SK-N-SH (cell line): ENCODE measurements around the gene LGR5. TPM values are rescaled to one million over a fixed set of nuclear protein-coding genes. Genes with fewer than 3 reads are reported as not detected.
A peak's percentile ranks its signal among the peaks of the same experiment; 100 is the strongest.

Source experiments
- CTCF ChIA-PET: fragments of 300-600, 350-600 bp; formaldehyde crosslinking; extraction: SDS; loops from one replicate; lab custom pipeline; 2021; lab: Yijun Ruan, JAX
- POLR2A ChIA-PET: fragments of 350-600 bp; sonication (Branson Sonifier 250); formaldehyde crosslinking; extraction: SDS; loops from one replicate; lab custom pipeline; 2020; ENCODE audit warnings: antibody characterized with exemption, inconsistent platforms; lab: Yijun Ruan, JAX
- DNase-seq: peaks from one replicate; pipeline ENCODE4 v3.0.0; 2012
- H2AFZ ChIP-seq: fragments of 200-600 bp; sonication (generic); 2 replicates; pipeline ENCODE4 v1.8.1; 2016; ENCODE audit warnings: antibody characterized with exemption, mild to moderate bottlenecking, low read depth
- H3F3A ChIP-seq: fragments of 200-600 bp; sonication (generic); replicated peaks from 2 replicates; pipeline ENCODE3; 2016; ENCODE audit warnings: antibody characterized with exemption, mild to moderate bottlenecking; ENCODE audit not compliant: insufficient read depth
- H3K27ac ChIP-seq, 2 experiments: fragments of 200-500 bp in 1 of 2; fragments of 200-600 bp in 1 of 2; sonication (Bioruptor generic) in 1 of 2; sonication (generic), shearing (Covaris generic) in 1 of 2; 2 replicates each; pipeline versions ENCODE4 v1.5.1 to v1.6.1; 2014 to 2016; ENCODE audit warnings: low read depth in 2 of 2, inconsistent platforms in 1 of 2, low read length in 1 of 2, mild to moderate bottlenecking in 1 of 2, mixed read lengths in 1 of 2
- H3K27me3 ChIP-seq: fragments of 200-600 bp; sonication (generic), shearing (Covaris generic); 2 replicates; pipeline ENCODE4 v1.6.1; 2016; ENCODE audit warnings: mixed run types; ENCODE audit not compliant: insufficient read depth
- H3K36me3 ChIP-seq, 2 experiments: fragments of 200-500 bp in 1 of 2; fragments of 200-600 bp in 1 of 2; sonication (Bioruptor generic) in 1 of 2; sonication (generic) in 1 of 2; replicated peaks in 1 of 2; 2 replicates each; pipeline versions ENCODE3 to v1.5.1; 2014 to 2016; ENCODE audit warnings: low read length in 1 of 2, mild to moderate bottlenecking in 1 of 2; ENCODE audit not compliant: insufficient read depth in 2 of 2, control insufficient read depth in 1 of 2
- H3K4me1 ChIP-seq, 2 experiments: fragments of 200-500 bp in 1 of 2; fragments of 200-600 bp in 1 of 2; sonication (Bioruptor generic) in 1 of 2; sonication (generic), shearing (Covaris generic) in 1 of 2; 2 replicates each; pipeline versions ENCODE4 v1.5.1 to v1.6.1; 2014 to 2016; ENCODE audit warnings: low read depth in 1 of 2, low read length in 1 of 2, mixed run types in 1 of 2; ENCODE audit not compliant: insufficient read depth in 2 of 2, control insufficient read depth in 1 of 2
- H3K4me2 ChIP-seq: fragments of 200-600 bp; sonication (generic), shearing (Covaris generic); 2 replicates; pipeline ENCODE4 v1.6.1; 2017; ENCODE audit warnings: mixed run types
- H3K4me3 ChIP-seq, 2 experiments: fragments of 200-500 bp in 1 of 2; fragments of 200-600 bp in 1 of 2; sonication (Bioruptor generic) in 1 of 2; sonication (generic), shearing (Covaris generic) in 1 of 2; 2 replicates each; pipeline versions ENCODE4 v1.5.1 to v1.8.1; 2014 to 2016; ENCODE audit warnings: low read depth in 2 of 2, inconsistent platforms in 1 of 2, low read length in 1 of 2, mild to moderate bottlenecking in 1 of 2, mixed read lengths in 1 of 2, moderate library complexity in 1 of 2
- H3K79me2 ChIP-seq: fragments of 200-600 bp; sonication (generic); 2 replicates; pipeline ENCODE4 v1.8.1; 2017; ENCODE audit warnings: mild to moderate bottlenecking; ENCODE audit not compliant: insufficient read depth
- H3K9ac ChIP-seq: fragments of 200-600 bp; sonication (generic); 2 replicates; pipeline ENCODE4 v1.6.1; 2017; ENCODE audit warnings: mixed run types
- H3K9me2 ChIP-seq: fragments of 200-600 bp; sonication (generic); 2 replicates; pipeline ENCODE4 v1.6.1; 2017; ENCODE audit warnings: mixed run types
- H3K9me3 ChIP-seq: fragments of 200-600 bp; sonication (generic); 2 replicates; pipeline ENCODE4 v1.6.1; 2017; ENCODE audit warnings: mixed run types, mild to moderate bottlenecking, moderate library complexity
- H4K20me1 ChIP-seq: fragments of 200-600 bp; sonication (generic); 2 replicates; pipeline ENCODE4 v1.6.1; 2017; ENCODE audit warnings: mild to moderate bottlenecking, mixed run types; ENCODE audit not compliant: insufficient read depth
- CHD2 ChIP-seq: fragments of 150-350 bp; IDR thresholded peaks from 2 replicates; pipeline ENCODE4 v1.6.1; 2018; ENCODE audit warnings: low read length; ENCODE audit not compliant: partially characterized antibody
- ELF1 ChIP-seq: IDR thresholded peaks from 2 replicates; pipeline ENCODE4 v1.4.0; 2012
- EP300 ChIP-seq, 2 experiments: IDR thresholded peaks; 2 replicates each; pipeline versions ENCODE4 v1.4.0 to v1.6.1; 2012; ENCODE audit warnings: borderline replicate concordance in 1 of 2, low read depth in 1 of 2, low read length in 1 of 2
- FOXM1 ChIP-seq: IDR thresholded peaks from 2 replicates; pipeline ENCODE4 v1.4.0; 2012; ENCODE audit warnings: low read depth, mild to moderate bottlenecking
- GATA2 ChIP-seq: sonication (generic); formaldehyde crosslinking; IDR thresholded peaks from 2 replicates; pipeline ENCODE4 v1.5.0; 2020; ENCODE audit warnings: mild to moderate bottlenecking, missing genetic modification reagents
- JUND ChIP-seq: IDR thresholded peaks from 2 replicates; pipeline ENCODE4 v1.4.0; 2012
- NRF1 ChIP-seq: IDR thresholded peaks from 2 replicates; pipeline ENCODE4 v1.6.1; 2012; ENCODE audit warnings: low read depth, mild to moderate bottlenecking, low read length
- RAD21 ChIP-seq: IDR thresholded peaks from 2 replicates; pipeline ENCODE4 v1.6.1; 2012; ENCODE audit warnings: mild to moderate bottlenecking, low read length
- REST ChIP-seq: IDR thresholded peaks from 2 replicates; pipeline ENCODE4 v1.6.1; 2012; ENCODE audit warnings: mild to moderate bottlenecking, low read depth, low read length, moderate library complexity
- RXRA ChIP-seq: IDR thresholded peaks from 2 replicates; pipeline ENCODE4 v1.4.0; 2012; ENCODE audit warnings: low read depth, mild to moderate bottlenecking, borderline replicate concordance
- SMC3 ChIP-seq: IDR thresholded peaks from 2 replicates; pipeline ENCODE4 v1.6.1; 2012; ENCODE audit warnings: low read depth, low read length, improper control_type of control experiment
- TAF1 ChIP-seq: IDR thresholded peaks from 2 replicates; pipeline ENCODE4 v1.6.1; 2012; ENCODE audit warnings: low read depth, mild to moderate bottlenecking, low read length, moderate library complexity, borderline replicate concordance
- USF2 ChIP-seq: fragments of 150-350 bp; IDR thresholded peaks from 2 replicates; pipeline ENCODE4 v1.6.1; 2017; ENCODE audit warnings: antibody characterized with exemption, low read length, low read depth, borderline replicate concordance
- WGBS: methylation state at CpG from one replicate; pipeline ENCODE4 v1.1.6; 2017; ENCODE audit warnings: low lambda C conversion rate; 5-methylcytosine and 5-hydroxymethylcytosine counted together
- polyA plus RNA-seq, 3 experiments: library from polyadenylated mRNA; depleted of rRNA; stranded (reverse); fragments of >200 nt; gene quantifications; 2 replicates each; pipeline ENCODE4 v1.2.3, GENCODE V29; 2012
- TF ChIP-seq, protein P1 (sequence below): fragments of 200-600 bp; sonication (generic); IDR thresholded peaks from 2 replicates; pipeline ENCODE4 v1.6.1; 2017; ENCODE audit warnings: antibody characterized with exemption, mild to moderate bottlenecking, moderate library complexity

LGR5 gene
- polyA plus RNA-seq, 1 of the 3 experiments (the other 2 are of a cell fraction): 1.4 TPM

DNA sequence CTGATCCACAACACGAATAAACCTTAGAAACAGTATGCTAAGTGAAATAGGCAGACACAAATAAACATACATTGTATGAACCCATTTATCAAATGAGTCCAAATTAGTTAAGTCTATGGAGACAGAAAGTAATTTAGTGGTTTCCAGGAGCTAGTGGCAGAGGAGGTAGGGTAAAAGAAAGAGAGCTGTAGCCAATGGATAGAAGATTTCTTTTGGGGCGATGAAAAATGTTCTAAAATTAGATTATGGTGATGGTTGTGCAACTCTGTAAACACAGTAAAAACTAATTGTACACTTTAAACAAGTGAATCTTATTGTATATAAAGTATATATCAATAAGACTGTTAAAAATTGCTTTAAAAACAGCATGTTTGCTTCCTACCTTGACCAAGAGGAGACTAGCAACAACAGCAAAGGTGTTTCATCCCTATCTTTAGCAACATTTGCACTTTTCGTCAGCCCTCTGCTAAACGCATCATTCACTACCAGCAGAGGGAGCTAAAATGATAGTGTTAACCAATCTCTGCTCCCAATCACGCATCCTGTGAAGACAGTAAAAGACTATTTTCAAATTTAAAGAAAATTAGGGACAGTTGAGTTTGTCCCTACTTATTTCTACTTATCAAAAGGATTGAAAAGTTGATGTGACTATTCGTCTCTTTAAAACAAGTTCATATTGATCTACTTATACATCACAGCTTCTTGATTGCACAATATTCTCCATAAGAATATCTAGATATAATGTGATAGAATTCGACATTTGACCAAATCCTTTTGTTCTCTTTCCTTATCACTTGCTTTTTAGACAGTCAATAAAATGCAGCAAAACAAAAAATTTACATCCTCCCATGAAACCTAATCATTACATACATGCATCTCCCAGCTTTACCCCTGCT, 24.0 kb upstream of the LGR5 start:
- no peaks in the 10 kb centered on the region for H3K4me1 ChIP-seq
- no peaks in the 10 kb centered on the region; the same call in 1 of the 2 replicates for H3K9me3 ChIP-seq
- no peaks in the 10 kb centered on the region for H3K79me2 ChIP-seq
- peak; percentile 68 for DNase-seq
- no peaks in the 10 kb centered on the region for H3F3A ChIP-seq
- H3K27me3 ChIP-seq: no peaks in the 10 kb centered on the region
- no peak overlapping the region for H2AFZ ChIP-seq
- no peaks in the 10 kb centered on the region for H3K36me3 ChIP-seq
- TF ChIP-seq NRF1 (0 out of 2 replicates have a peak, but pooled peaks have one; percentile 8), ELF1 (no peak), CHD2 (peak; percentile 16), RXRA (no peak), JUND (no peak), RAD21 (peak; percentile 90), SMC3 (peak; percentile 89), REST (no peak), EP300 (IDR thresholded peaks at IDR 0.05; ENCODE audit: borderline replicate concordance in 1 of 2, low read depth in 1 of 2, low read length in 1 of 2) (no peak), TAF1 (no peak), USF2 (no peak), GATA2 (CRISPR knock-in tag) (no peak), FOXM1 (no peak)
- TF ChIP-seq, protein P1, sequence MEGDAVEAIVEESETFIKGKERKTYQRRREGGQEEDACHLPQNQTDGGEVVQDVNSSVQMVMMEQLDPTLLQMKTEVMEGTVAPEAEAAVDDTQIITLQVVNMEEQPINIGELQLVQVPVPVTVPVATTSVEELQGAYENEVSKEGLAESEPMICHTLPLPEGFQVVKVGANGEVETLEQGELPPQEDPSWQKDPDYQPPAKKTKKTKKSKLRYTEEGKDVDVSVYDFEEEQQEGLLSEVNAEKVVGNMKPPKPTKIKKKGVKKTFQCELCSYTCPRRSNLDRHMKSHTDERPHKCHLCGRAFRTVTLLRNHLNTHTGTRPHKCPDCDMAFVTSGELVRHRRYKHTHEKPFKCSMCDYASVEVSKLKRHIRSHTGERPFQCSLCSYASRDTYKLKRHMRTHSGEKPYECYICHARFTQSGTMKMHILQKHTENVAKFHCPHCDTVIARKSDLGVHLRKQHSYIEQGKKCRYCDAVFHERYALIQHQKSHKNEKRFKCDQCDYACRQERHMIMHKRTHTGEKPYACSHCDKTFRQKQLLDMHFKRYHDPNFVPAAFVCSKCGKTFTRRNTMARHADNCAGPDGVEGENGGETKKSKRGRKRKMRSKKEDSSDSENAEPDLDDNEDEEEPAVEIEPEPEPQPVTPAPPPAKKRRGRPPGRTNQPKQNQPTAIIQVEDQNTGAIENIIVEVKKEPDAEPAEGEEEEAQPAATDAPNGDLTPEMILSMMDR: peak; percentile 91
- no peaks in the 10 kb centered on the region for H4K20me1 ChIP-seq
- H3K4me2 ChIP-seq: no peak overlapping the region
- H3K9me2 ChIP-seq: no peaks in the 10 kb centered on the region
- no peak overlapping the region for H3K9ac ChIP-seq
- H3K4me3 ChIP-seq: no peak overlapping the region
- no peak overlapping the region for H3K27ac ChIP-seq
- ChIA-PET CTCF (interaction anchor here (0.6 to 4.4 kb wide), 49 partner anchors 9 to 334 kb away, joined by 3 to 86 read pairs (median 4); partner anchors contain the start of gene LGR5), POLR2A (no interaction called here)
- 23% methylated on average over 7 of the region's 7 CpGs for WGBS
